NCI-H146 treated with DMSO at 0.1 percent for 48 hours (cell line): ENCODE measurements around the gene SAE1.

ENCODE experiments used
- DNase-seq: peaks from one replicate; lab custom pipeline; 2025; ENCODE audit not compliant: unreplicated experiment; lab: John Stamatoyannopoulos, UW

The SAE1 gene

GRCh38 chr19:47158367-47158791 is 27.7 kb downstream of the SAE1 start:
- no peak for DNase-seq

GRCh38 chr19:47158879-47159503 is 28.4 kb downstream of the SAE1 start:
- no peak for DNase-seq

- no peak for DNase-seq
Measured at GRCh38 chr19:47161876-47162489, 31.3 kb downstream of the SAE1 start.

GRCh38 chr19:47168065-47168464 is 37.4 kb downstream of the SAE1 start:
- DNase-seq = no peak

- no peak for DNase-seq
Measured at GRCh38 chr19:47172666-47173455, 42.2 kb downstream of the SAE1 start.

- DNase-seq = no peak
Measured at GRCh38 chr19:47176071-47176626, 45.5 kb downstream of the SAE1 start.

GRCh38 chr19:47176627-47177090 is 46.0 kb downstream of the SAE1 start:
- no peak for DNase-seq

- DNase-seq = no peak
Measured at GRCh38 chr19:47179653-47180310, 49.1 kb downstream of the SAE1 start.

GRCh38 chr19:47183601-47184000 is 53.0 kb downstream of the SAE1 start:
- DNase-seq = no peak

- no peak for DNase-seq
Measured at GRCh38 chr19:47186446-47187334, 56.1 kb downstream of the SAE1 start.

- no peak for DNase-seq
Measured at GRCh38 chr19:47187335-47187655, 56.7 kb downstream of the SAE1 start.

GRCh38 chr19:47187797-47188196 is 57.2 kb downstream of the SAE1 start:
- DNase-seq = no peak

GRCh38 chr19:47188507-47189033 is 57.9 kb downstream of the SAE1 start:
- no peak for DNase-seq

- DNase-seq = no peak
Measured at GRCh38 chr19:47190167-47190727, 59.6 kb downstream of the SAE1 start.

GRCh38 chr19:47195434-47195833 is 64.8 kb downstream of the SAE1 start:
- no peak for DNase-seq

- DNase-seq = no peak
Measured at GRCh38 chr19:47197141-47197540, 66.5 kb downstream of the SAE1 start.

- DNase-seq = no peak
Measured at GRCh38 chr19:47200530-47200929, 69.9 kb downstream of the SAE1 start.

GRCh38 chr19:47203254-47203653 is 72.6 kb downstream of the SAE1 start:
- DNase-seq = no peak

- no peak for DNase-seq
Measured at GRCh38 chr19:47209319-47210179, 78.9 kb downstream of the SAE1 start.
